HG03354 (cell line): ENCODE measurements around the gene PRDM16.

Source experiments
- ATAC-seq: cut with Tn5 transposase; IDR thresholded peaks from one replicate; pipeline ENCODE4 v1.9.1; 2021; ENCODE audit warnings: mild to moderate bottlenecking; ENCODE audit not compliant: unreplicated experiment, poor library complexity, severe bottlenecking

The PRDM16 gene

DNA sequence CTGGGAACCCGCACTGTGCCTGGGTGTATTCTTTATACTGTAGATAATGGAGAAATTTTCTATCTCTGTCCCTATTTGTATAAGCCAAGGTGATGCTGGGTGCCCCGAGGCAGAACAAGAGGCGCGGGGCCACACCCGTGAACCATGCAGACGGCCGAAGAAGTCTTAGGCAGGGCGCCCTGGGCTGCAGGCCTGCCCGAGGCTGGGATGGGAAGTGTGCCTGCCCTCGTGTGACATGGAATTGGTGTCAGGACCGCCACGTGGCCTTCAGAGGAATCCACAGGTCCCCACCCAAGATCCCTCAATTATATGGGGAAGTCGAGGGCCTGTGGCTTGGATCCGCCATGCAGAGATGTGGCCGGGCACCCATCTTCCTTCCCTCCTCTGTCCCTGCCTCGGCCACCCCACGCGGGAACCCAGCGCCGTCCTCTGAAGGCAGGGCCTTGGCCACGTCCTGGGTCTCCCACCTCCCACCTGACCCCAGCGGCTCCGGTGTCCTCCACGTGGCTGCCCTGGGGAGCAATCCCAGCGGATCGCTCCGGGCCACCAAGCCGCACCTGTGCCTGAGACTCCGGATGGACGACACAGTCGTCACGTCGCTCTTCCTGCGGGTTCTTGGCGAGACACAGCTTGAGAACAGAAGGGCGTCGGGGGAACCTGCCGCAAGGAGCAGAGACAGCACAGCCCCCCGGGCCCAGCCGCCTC lies 365.6 kb downstream of the PRDM16 start:
- ATAC-seq = no peak

DNA sequence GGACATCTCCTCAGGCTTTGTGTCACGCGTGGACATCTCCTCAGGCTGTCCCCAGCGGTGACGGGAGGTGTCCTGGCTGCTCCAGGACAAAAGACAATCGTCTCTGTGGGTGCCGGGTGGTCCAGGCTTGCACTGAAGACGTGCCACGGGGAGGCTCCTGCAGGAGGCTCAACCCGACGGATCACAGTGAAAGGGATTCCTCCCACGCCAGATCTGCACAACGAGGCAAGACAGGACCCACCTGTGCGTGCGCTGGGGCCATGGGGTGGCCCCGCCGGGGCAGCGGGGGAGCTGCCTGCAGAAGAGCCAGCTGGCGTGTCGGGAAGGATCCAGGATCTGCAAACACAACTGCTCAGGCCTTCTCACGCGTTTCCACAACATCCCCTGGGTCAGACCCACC lies 366.7 kb downstream of the PRDM16 start:
- ATAC-seq = no peak

DNA sequence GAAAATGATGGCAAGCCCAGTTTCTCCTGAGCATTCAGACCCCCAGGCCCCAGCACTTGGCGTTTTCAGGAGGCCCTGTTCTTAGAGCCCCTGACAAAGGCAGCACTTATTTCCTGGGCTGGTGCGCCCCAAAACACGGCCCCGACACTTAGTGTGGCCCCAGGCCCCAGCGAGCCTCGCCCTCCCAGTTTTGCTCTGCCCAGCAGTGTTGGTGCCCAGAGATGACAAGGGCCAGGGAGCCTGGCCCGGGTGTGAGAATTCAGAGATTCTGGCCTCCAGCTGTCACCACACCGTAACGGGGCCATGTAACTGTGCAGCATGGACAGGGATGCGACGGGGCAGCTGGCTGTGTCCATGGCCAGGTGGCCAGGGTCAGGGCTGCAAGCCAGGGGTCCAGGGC lies 367.4 kb downstream of the PRDM16 start:
- no peak for ATAC-seq

- no peak for ATAC-seq
Measured at GRCh38 chr1:3436901-3437300, 367.9 kb downstream of the PRDM16 start.

- no peak for ATAC-seq
Measured at GRCh38 chr1:3438661-3439180, 369.7 kb downstream of the PRDM16 start.

DNA sequence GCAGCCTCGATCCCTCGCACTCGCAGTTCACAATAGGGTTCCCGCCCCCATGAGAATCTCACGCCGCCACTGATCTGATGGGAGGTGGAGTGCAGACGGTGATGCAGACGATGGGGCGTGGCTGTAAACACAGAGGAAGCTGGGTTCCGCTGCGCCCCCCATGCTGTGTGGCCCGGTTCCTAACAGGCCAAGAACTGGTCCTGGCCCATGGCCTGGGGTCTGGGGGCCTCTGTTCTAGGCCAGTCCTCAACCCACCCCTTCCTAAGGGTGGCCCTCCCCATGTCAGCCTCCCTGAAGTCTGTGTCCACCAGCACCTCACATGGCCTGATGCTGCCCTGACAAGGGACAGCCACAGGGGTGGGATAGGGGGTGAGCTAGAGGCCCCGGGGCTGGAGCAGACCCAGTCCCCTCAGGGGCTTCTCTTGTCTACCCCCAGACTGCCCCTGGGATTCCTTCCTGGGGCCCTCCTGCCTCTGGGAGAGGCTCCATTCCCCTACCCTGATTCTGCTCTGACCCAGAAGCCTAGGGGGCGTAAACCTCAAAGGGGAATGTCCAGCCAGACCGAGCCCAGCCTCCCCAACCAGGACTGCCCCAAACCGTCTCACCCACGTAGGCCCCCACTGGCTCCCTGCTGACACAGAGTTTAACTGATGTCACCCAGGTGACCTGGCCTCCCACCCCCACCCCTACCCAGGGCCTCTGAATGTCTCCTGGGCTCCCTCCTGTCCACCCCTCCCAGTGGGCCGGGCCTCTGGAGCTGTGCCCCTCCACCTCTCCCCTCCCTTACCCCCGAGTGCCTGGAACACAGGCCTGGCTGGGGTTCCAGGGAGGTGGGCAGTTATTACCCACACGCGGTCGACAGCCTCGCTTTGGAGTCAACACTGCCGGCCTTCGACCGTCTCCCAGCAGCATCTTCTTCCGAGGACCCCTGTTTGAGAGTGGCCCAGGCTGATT lies 370.6 kb downstream of the PRDM16 start:
- no peak for ATAC-seq

GRCh38 chr1:3440300-3440681 lies 371.3 kb downstream of the PRDM16 start:
- no peak for ATAC-seq

- no peak for ATAC-seq
Measured at GRCh38 chr1:3440711-3441409, 371.9 kb downstream of the PRDM16 start.

- no peak for ATAC-seq
Measured at GRCh38 chr1:3441410-3441847, 372.4 kb downstream of the PRDM16 start.

DNA sequence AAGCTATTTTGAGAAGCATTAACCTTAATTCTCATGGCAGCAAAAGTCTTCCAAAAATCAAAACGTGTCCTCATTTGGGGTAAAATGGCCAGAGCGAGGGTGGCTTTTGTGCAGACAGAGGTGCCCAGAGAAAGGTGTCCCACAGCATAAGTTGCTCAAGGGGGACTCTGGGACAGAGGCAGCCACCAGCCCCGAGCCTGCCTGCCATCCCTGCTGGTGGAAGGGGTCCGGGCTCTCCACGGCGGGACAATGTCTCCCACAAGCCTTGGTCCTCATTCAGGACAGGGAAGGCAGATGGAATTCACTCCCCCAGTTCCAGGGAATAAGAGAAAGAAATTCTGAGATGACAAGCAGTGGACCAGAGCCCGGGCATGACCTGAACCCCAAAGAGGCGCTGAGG lies 372.9 kb downstream of the PRDM16 start:
- no peak for ATAC-seq

- no peak for ATAC-seq
Measured at GRCh38 chr1:3442331-3442730, 373.3 kb downstream of the PRDM16 start.

DNA sequence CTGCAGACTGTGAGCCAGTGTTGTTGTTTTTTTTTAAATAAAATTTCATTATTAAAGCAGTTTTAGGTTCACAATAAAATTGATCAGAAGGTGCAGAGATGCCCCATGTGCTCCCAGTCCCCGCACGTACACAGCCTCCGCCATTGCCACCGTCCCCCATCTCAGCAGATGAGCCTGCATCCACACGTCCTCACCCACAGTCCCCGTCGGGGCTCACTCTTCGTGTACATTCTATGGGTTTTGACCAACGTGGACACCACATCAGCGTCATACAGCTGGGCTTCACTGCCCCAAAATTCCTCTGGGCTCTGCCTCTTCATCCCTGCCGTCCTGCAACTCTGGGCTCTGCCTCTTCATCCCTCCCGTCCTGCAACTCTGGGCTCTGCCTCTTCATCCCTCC lies 373.9 kb downstream of the PRDM16 start:
- no peak for ATAC-seq

DNA sequence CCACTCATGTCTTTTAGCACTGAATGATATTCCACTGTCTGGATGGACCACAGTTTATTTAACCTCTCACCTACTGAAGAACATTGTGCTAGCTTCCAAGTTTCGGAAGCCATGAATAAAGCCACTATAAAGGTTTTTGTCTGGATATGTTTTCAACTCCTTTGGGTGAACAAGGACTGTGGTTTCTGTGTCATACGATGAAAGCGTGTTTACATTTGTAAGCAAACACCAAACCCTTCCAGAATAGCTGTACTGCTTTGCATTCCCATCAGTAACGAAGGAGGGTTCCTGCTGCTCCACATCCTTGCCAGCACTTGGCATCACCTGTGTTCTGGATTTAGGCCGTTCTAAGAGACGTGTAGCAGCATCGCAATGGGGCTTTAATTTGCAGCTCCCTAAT lies 374.8 kb downstream of the PRDM16 start:
- ATAC-seq = no peak

- no peak for ATAC-seq
Measured at GRCh38 chr1:3444298-3444697, 375.3 kb downstream of the PRDM16 start.

DNA sequence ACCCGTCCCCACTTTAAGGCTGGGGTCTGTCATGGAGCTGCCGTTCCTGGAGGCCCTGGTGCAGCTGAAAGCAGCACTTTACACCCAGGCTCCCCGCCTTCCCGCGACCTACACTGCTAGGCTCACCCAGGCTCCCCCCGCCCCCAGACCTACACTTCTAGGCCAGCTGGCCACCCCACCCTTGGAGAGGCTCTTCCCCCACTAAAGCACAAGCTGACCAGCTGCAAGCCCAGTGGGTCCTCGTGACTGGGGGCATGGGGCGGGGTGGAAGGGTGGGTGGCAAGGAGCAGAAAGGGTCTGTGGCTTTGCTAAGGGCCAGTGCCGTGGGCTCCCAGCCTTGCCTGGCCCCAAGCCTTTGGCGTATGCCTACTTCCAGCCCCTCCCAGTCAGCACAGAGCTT lies 375.7 kb downstream of the PRDM16 start:
- no peak for ATAC-seq

DNA sequence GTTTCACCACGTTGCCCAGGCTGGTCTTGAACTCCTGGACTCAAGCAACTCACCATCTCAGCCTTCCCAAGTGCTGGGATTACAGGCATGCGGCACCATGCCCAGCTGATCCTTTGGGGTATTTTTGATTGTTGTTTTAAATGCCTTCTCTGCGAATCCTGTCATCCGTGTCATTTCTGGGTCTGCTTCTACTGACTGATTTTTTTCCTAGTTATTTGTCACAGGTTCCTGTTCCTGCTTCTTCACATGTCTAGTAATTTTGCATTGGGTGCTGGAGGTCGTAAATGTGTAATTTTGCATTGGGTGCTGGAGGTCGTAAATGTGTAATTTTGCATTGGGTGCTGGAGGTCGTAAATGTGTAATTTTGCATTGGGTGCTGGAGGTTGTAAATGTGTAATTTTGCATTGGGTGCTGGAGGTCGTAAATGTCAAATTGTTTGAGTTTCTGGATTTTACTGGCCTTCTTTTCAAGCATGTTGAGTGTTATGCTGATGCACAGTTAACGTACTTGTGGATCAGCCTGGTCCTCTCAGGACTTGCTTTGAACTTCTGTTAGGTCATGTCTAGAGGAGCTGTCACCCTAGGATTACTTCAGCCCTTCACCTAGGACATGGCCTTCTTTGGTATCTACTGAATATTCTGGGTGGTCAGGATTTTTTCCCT lies 381.3 kb downstream of the PRDM16 start:
- no peak for ATAC-seq

- no peak for ATAC-seq
Measured at GRCh38 chr1:3450983-3451382, 382.0 kb downstream of the PRDM16 start.

GRCh38 chr1:3451994-3452865 lies 383.2 kb downstream of the PRDM16 start:
- no peak for ATAC-seq

- ATAC-seq = no peak
Measured at GRCh38 chr1:3452866-3453175, 383.8 kb downstream of the PRDM16 start.
